ENCODE data around the gene LHPP.

The LHPP gene

DNA sequence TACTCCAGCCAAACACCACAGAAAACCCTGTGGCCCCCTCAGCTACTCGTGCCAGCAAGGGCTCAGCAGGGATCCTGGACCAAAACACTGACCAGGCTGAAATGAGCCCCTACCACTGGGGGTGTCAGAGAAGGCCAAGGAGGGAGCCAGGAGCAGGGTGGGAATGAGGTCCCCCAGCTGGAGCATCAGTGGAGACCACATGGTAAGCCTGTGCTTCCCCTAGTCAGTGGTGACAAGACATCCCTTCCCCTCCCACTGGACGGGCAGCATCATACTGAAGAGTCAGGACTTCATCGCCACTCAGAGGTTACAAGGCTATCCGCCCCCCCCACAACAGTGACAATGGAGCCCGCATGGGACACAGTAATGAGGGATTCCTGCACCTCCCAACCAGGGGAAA lies 99.6 kb downstream of the LHPP start:
- no peak for DNase-seq (ENCODE audit: low spot score)
- TF ChIP-seq, protein P1, sequence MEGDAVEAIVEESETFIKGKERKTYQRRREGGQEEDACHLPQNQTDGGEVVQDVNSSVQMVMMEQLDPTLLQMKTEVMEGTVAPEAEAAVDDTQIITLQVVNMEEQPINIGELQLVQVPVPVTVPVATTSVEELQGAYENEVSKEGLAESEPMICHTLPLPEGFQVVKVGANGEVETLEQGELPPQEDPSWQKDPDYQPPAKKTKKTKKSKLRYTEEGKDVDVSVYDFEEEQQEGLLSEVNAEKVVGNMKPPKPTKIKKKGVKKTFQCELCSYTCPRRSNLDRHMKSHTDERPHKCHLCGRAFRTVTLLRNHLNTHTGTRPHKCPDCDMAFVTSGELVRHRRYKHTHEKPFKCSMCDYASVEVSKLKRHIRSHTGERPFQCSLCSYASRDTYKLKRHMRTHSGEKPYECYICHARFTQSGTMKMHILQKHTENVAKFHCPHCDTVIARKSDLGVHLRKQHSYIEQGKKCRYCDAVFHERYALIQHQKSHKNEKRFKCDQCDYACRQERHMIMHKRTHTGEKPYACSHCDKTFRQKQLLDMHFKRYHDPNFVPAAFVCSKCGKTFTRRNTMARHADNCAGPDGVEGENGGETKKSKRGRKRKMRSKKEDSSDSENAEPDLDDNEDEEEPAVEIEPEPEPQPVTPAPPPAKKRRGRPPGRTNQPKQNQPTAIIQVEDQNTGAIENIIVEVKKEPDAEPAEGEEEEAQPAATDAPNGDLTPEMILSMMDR (IDR thresholded peaks at IDR 0.05; ENCODE audit: poor library complexity, severe bottlenecking) = no peak
- H3K4me1 ChIP-seq (ENCODE audit: insufficient read depth, poor library complexity, severe bottlenecking) = peaks cover 3% of the 10 kb centered on the region
- no peak overlapping the region for H3K27ac ChIP-seq (ENCODE audit: poor library complexity, severe bottlenecking)
- H3K27me3 ChIP-seq (ENCODE audit: insufficient read depth, poor library complexity, severe bottlenecking) = no peaks in the 10 kb centered on the region
- no peak overlapping the region for H3K4me3 ChIP-seq (ENCODE audit: severe bottlenecking)
- ATAC-seq (ENCODE audit: low read depth) = no peak
- no peaks in the 10 kb centered on the region for H3K9me3 ChIP-seq (ENCODE audit: severe bottlenecking)
- no peaks in the 10 kb centered on the region for H3K36me3 ChIP-seq (ENCODE audit: low read depth)

DNA sequence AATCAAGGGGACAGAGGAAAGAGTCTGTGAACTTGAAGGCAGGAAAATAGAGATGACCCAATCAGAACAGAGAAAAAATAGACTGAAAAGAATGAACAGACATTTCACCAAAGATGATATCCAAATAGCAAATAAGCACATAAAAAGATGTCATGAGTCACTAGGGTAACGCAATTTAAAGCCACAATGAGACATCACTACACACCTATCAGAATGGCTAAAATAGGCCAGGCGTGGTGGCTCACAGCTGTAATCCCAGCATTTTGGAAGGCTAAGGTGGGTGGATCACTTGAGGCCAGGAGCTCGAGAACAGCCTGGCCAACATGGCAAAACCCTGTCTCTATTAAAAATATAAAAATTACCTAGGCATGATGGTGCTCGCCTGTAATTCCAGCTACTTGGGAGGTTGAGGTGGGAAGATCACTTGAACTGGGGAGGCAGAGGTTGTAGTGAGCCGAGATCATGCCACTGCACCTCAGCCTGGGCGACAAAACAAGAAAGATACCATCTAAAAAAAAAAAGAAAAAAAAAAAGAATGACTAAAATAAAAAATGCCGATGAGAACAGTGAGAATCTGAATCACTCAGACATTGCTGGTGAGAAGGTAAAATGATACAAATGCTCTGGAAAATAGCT lies 100.9 kb downstream of the LHPP start:
- DNase-seq (ENCODE audit: low spot score) (no peak), ATAC-seq (ENCODE audit: low read depth) (peak; percentile 47; the same call in 1 of the 3 replicates)
- TF ChIP-seq, protein P1 (IDR thresholded peaks at IDR 0.05; ENCODE audit: poor library complexity, severe bottlenecking) = no peak
- Histone ChIP-seq H3K9me3 (ENCODE audit: severe bottlenecking) (no peaks in the 10 kb centered on the region), H3K4me1 (ENCODE audit: insufficient read depth, poor library complexity, severe bottlenecking) (peaks cover 3% of the 10 kb centered on the region), H3K36me3 (ENCODE audit: low read depth) (no peaks in the 10 kb centered on the region), H3K27ac (ENCODE audit: poor library complexity, severe bottlenecking) (no peak overlapping the region), H3K27me3 (ENCODE audit: insufficient read depth, poor library complexity, severe bottlenecking) (no peaks in the 10 kb centered on the region), H3K4me3 (ENCODE audit: severe bottlenecking) (no peak overlapping the region)

DNA sequence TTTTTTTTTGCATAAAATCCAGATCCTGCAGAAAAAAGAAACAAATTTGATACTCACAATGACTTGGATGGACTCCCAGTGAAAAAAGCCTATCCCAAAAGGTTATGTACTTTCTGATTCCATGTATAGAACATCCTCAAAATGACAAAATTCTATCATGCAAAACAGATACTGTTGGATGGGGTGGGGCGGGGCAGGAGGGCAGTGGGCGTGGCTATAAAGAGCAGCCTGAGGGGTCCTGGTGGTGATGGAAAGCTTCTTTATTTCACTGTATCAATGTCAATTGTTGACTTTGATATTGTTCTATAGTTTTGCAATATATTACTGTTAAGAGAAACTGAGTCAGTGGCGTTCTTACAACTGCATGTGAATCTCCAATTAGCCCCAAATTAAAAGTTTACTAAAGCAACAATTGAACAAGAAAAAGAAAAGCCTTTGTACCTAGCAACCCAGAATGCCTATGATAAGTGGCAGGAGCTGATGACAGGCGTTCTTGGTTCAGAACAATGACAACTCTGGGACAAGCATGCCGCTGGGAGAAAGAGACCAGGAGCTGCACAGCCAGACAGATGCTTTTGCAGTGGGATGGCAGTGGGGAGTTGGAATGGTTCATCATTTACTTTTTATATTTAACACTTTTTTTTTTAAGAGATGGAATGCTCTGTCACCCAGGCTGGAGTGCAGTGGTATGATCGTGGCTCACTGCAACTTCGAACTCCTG lies 101.9 kb downstream of the LHPP start:
- Histone ChIP-seq H3K27ac (ENCODE audit: poor library complexity, severe bottlenecking) (no peak overlapping the region), H3K27me3 (ENCODE audit: insufficient read depth, poor library complexity, severe bottlenecking) (no peaks in the 10 kb centered on the region), H3K36me3 (ENCODE audit: low read depth) (no peaks in the 10 kb centered on the region), H3K9me3 (ENCODE audit: severe bottlenecking) (no peaks in the 10 kb centered on the region), H3K4me1 (ENCODE audit: insufficient read depth, poor library complexity, severe bottlenecking) (peaks cover 3% of the 10 kb centered on the region), H3K4me3 (ENCODE audit: severe bottlenecking) (no peak overlapping the region)
- ATAC-seq (ENCODE audit: low read depth) = no peak
- TF ChIP-seq, protein P1 (IDR thresholded peaks at IDR 0.05; ENCODE audit: poor library complexity, severe bottlenecking) = no peak
- no peak for DNase-seq (ENCODE audit: low spot score)

DNA sequence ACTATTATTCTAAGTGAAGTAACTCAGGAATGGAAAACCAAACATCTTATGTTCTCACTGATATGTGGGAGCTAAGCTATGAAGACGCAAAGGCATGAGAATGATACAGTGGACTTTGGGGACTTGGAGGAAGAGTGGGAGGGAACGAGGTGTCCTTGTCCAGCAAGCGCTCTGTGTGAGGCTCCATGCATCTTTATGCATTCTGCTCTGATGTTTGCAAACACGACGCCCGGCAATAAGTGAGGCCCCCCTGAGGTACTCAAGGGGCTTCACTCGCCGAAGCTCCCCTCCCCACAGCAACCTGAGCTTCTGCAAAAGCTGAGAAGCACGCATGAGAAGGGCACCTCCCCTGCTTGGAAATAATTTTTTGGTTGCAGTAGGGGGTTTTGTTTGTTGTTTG lies 103.3 kb downstream of the LHPP start:
- H3K4me3 ChIP-seq (ENCODE audit: severe bottlenecking) = no peak overlapping the region
- no peaks in the 10 kb centered on the region for H3K27me3 ChIP-seq (ENCODE audit: insufficient read depth, poor library complexity, severe bottlenecking)
- H3K27ac ChIP-seq (ENCODE audit: poor library complexity, severe bottlenecking) = no peak overlapping the region
- no peak for ATAC-seq (ENCODE audit: low read depth)
- no peaks in the 10 kb centered on the region for H3K9me3 ChIP-seq (ENCODE audit: severe bottlenecking)
- peak; percentile 20 for DNase-seq (ENCODE audit: low spot score)
- peaks cover 3% of the 10 kb centered on the region for H3K4me1 ChIP-seq (ENCODE audit: insufficient read depth, poor library complexity, severe bottlenecking)
- H3K36me3 ChIP-seq (ENCODE audit: low read depth) = no peaks in the 10 kb centered on the region
- TF ChIP-seq, protein P1 (IDR thresholded peaks at IDR 0.05; ENCODE audit: poor library complexity, severe bottlenecking) = no peak
